A549 (cell line): ENCODE measurements around the gene GAB1. TPM values are rescaled to one million over a fixed set of nuclear protein-coding genes. Genes with fewer than 3 reads are reported as not detected.

ENCODE experiments used
- ATAC-seq, 2 experiments: fragments of 200-7000 bp in 1 of 2; fragments of >200 bp in 1 of 2; cut with Nextera tagmentation in 1 of 2; cut with Tn5 transposase in 1 of 2; 3 replicates each; pipeline versions ENCODE4 v1.8.0 to v1.9.1; 2018 to 2020; ENCODE audit warnings: mild to moderate bottlenecking in 1 of 2, moderate library complexity in 1 of 2
- CTCF ChIA-PET: fragments of 300-600 bp; sonication (Branson Sonifier 250); formaldehyde crosslinking; extraction: SDS; loops from one replicate; lab custom pipeline; 2021; ENCODE audit warnings: antibody characterized with exemption, inconsistent platforms; lab: Yijun Ruan, JAX
- POLR2A ChIA-PET: fragments of 350-600 bp; formaldehyde crosslinking; extraction: SDS; loops from one replicate; lab custom pipeline; 2021; ENCODE audit warnings: antibody characterized with exemption, inconsistent platforms; lab: Yijun Ruan, JAX
- DNase-seq, 2 experiments: peaks; one replicate each; pipeline versions ENCODE4 v3.0.0 to v3.0.0-alpha.2; 2011 to 2016; ENCODE audit warnings: low read depth in 1 of 2, low spot score in 1 of 2
- FAIRE-seq: peaks from 2 replicates; lab custom pipeline; 2011; peaks lifted over from hg19 to GRCh38; lab: Jason Lieb, UNC
- H3K27ac ChIP-seq, 2 experiments: fragments of >200 bp; sonication (Bioruptor Twin); formaldehyde crosslinking; 3 replicates each; pipeline ENCODE4 v1.5.1; 2016 to 2017
- H3K4me1 ChIP-seq: fragments of >200 bp; sonication (Bioruptor Twin); formaldehyde crosslinking; 3 replicates; pipeline ENCODE4 v1.6.1; 2016
- H3K4me2 ChIP-seq: fragments of >200 bp; sonication (Bioruptor Twin); formaldehyde crosslinking; 3 replicates; pipeline ENCODE4 v1.6.1; 2016
- H3K4me3 ChIP-seq: fragments of >200 bp; sonication (Bioruptor Twin); formaldehyde crosslinking; 3 replicates; pipeline ENCODE4 v1.5.1; 2016
- H3K9me3 ChIP-seq: fragments of >200 bp; sonication (Bioruptor Twin); formaldehyde crosslinking; 3 replicates; pipeline ENCODE4 v1.6.1; 2016
- BHLHE40 ChIP-seq: IDR thresholded peaks from 2 replicates; pipeline ENCODE4 v1.6.1; 2012; ENCODE audit warnings: low read depth, low read length, inconsistent platforms
- CBX2 ChIP-seq: fragments of 200-600 bp; sonication (generic); IDR thresholded peaks from 2 replicates; pipeline ENCODE4 v1.6.1; 2016; ENCODE audit warnings: low read depth, mild to moderate bottlenecking, borderline replicate concordance
- CHD2 ChIP-seq: fragments of 150-350 bp; IDR thresholded peaks from 2 replicates; pipeline ENCODE4 v1.6.1; 2014; ENCODE audit warnings: low read length; ENCODE audit not compliant: partially characterized antibody
- EHMT2 ChIP-seq: fragments of 200-600 bp; sonication (generic); IDR thresholded peaks from 2 replicates; pipeline ENCODE4 v1.6.1; 2016; ENCODE audit warnings: antibody characterized with exemption, low read depth, mild to moderate bottlenecking, moderate library complexity
- GATA3 ChIP-seq: IDR thresholded peaks from 2 replicates; pipeline ENCODE4 v1.6.1; 2012; ENCODE audit warnings: borderline replicate concordance
- HEYL ChIP-seq: fragments of 250-450 bp; sonication (Bioruptor Pico); IDR thresholded peaks from 2 replicates; pipeline ENCODE4 v1.8.0; 2021; ENCODE audit warnings: mild to moderate bottlenecking, moderate library complexity
- HOXB13 ChIP-seq: fragments of 250-450 bp; sonication (Bioruptor Pico); IDR thresholded peaks from 2 replicates; pipeline ENCODE4 v1.5.0; 2020; ENCODE audit warnings: low read depth, mild to moderate bottlenecking, moderate library complexity
- HOXB5 ChIP-seq: fragments of 250-450 bp; sonication (Bioruptor Pico); IDR thresholded peaks from 2 replicates; pipeline ENCODE4 v1.5.0; 2020; ENCODE audit warnings: mild to moderate bottlenecking, moderate library complexity
- KDM1A ChIP-seq: fragments of 200-600 bp; sonication (generic); IDR thresholded peaks from 2 replicates; pipeline ENCODE4 v1.6.1; 2016; ENCODE audit warnings: low read depth, mild to moderate bottlenecking
- KDM5A ChIP-seq: fragments of 200-600 bp; sonication (generic); IDR thresholded peaks from 2 replicates; pipeline ENCODE4 v1.6.1; 2016; ENCODE audit warnings: antibody characterized with exemption, mild to moderate bottlenecking
- MAFK ChIP-seq: fragments of 450-650 bp; IDR thresholded peaks from 2 replicates; pipeline ENCODE4 v1.6.1; 2014; ENCODE audit not compliant: partially characterized antibody
- NFE2L2 ChIP-seq: fragments of 150-350 bp; conservative IDR thresholded peaks from 2 replicates; pipeline ENCODE4 v1.6.1; 2014; ENCODE audit warnings: low read length
- NR3C1 ChIP-seq: fragments of >200 bp; sonication (Bioruptor Twin); formaldehyde crosslinking; IDR thresholded peaks from 3 replicates; pipeline ENCODE4 v1.6.1; 2017
- PHF8 ChIP-seq: fragments of 200-600 bp; sonication (generic); IDR thresholded peaks from 2 replicates; pipeline ENCODE4 v1.6.1; 2016; ENCODE audit warnings: low read depth, mild to moderate bottlenecking, antibody characterized with exemption, moderate library complexity, borderline replicate concordance
- POLR2A ChIP-seq: IDR thresholded peaks from 2 replicates; pipeline ENCODE4 v1.6.1; 2012; ENCODE audit warnings: mild to moderate bottlenecking, low read length
- POLR2AphosphoS2 ChIP-seq: conservative IDR thresholded peaks from 2 replicates; pipeline ENCODE4 v1.6.1; 2012; ENCODE audit warnings: low read length, improper control_type of control experiment, inconsistent platforms
- RARB ChIP-seq: fragments of 250-450 bp; sonication (Bioruptor Pico); IDR thresholded peaks from 2 replicates; pipeline ENCODE4 v1.8.0; 2021; ENCODE audit warnings: mild to moderate bottlenecking, moderate library complexity
- TFCP2L1 ChIP-seq: fragments of 250-450 bp; sonication (Bioruptor Pico); IDR thresholded peaks from 2 replicates; pipeline ENCODE4 v1.5.0; 2021; ENCODE audit warnings: mild to moderate bottlenecking
- TP53 ChIP-seq: fragments of 250-450 bp; sonication (Bioruptor Pico); IDR thresholded peaks from 2 replicates; pipeline ENCODE4 v1.5.0; 2021; ENCODE audit warnings: mild to moderate bottlenecking, moderate library complexity
- ZNF302 ChIP-seq: fragments of 250-450 bp; sonication (Bioruptor Pico); IDR thresholded peaks from 2 replicates; pipeline ENCODE4 v1.9.0; 2021; ENCODE audit warnings: inconsistent platforms, mild to moderate bottlenecking, moderate library complexity
- WGBS: methylation state at CpG from one replicate; pipeline ENCODE4 v1.1.6; 2017; ENCODE audit errors: missing lambda C conversion rate; 5-methylcytosine and 5-hydroxymethylcytosine counted together
- polyA plus RNA-seq, 4 experiments: library from polyadenylated mRNA; depleted of rRNA in 3 of 4; stranded (reverse); fragments of >200 nt; fragmentation: RNase III in 1 of 4; extraction: RNeasy Plus Mini Kit Qiagen cat#74134 plus additional on column Dnase treatment in 1 of 4; gene quantifications; 2 replicates in 3 of 4; 3 replicates in 1 of 4; pipeline ENCODE4 v1.2.3, GENCODE V29; 2011 to 2017
- TF ChIP-seq, protein P1 (sequence below): IDR thresholded peaks from 2 replicates; pipeline ENCODE4 v1.6.1; 2012
- TF ChIP-seq, protein P2 (sequence below): fragments of 250-450 bp; sonication (Bioruptor Pico); IDR thresholded peaks from 2 replicates; pipeline ENCODE4 v1.5.0; 2020; ENCODE audit warnings: low read depth, mild to moderate bottlenecking, moderate library complexity
- TF ChIP-seq, protein P3 (sequence below): IDR thresholded peaks from 2 replicates; pipeline ENCODE4 v1.6.1; 2012
- TF ChIP-seq, protein P4 (sequence below): fragments of 200-600 bp; sonication (generic); IDR thresholded peaks from 2 replicates; pipeline ENCODE4 v1.6.1; 2016; ENCODE audit warnings: antibody characterized with exemption, mild to moderate bottlenecking, moderate library complexity

Gene GAB1
- polyA plus RNA-seq, 2 of the 4 experiments (the other 2 are of a cell fraction), result 2.3 to 3.6 TPM

DNA sequence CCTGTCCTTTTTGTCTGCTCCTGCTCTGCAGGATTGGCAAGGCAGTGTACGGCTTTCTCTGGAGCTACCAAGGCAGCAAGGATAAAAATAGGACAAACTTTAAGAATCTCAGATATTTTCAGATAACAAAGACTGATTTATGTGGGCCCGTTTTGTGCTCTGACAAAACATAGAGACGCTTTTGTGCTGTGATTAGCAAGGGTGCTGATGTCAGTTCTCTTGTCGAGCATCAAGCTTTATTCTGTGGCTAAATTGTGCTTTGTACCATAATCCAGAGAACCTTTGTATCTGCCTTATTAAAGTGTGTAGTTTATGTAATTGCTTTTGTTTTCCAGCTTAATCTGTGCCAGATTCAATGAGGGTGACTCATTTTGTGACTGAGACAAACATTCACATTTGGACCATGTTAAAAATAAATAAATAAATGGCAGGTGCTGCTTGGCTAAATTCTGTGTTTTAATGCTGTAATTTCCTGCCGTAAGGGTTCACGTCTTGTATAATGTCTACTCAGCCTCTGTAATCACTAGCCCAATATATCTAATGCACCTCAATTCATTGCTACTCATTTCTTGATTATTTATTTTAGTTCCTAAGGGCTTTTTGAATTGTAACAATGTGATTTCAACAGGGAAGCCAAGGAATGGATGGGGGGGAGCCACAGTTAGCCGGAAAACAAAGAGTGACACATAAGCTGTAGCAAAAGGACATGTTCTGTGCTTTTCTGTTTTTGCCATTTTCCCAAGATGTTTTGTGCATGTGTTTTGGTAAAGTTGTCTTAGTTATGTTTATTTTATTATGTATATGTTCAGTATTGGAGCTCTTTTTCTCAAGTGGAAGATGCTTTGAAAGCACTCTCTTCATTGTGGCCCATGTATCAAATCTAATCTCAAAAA is 75.1 kb downstream of the GAB1 start:
- ATAC-seq (no peak), FAIRE-seq (no peak)

DNA sequence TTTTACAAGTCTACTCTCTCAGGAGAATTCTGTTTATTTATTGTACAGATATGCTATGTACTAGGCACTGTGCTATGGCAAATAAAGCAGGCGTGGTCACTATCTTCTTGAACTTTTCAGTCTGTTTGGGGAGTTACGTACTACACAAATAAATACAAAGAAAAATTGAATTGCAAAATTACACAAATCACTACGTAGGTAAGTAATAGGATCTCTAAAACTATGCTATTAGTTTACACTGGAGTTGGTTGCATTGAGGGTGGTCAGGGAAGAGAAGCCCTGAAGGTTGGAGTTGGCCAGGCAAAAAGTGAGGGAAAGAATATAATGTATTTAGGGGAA is 75.7 kb downstream of the GAB1 start:
- Histone ChIP-seq H3K27ac (no peak overlapping the region), H3K9me3 (no peaks in the 10 kb centered on the region), H3K4me2 (no peak overlapping the region), H3K4me1 (no peaks in the 10 kb centered on the region), H3K4me3 (no peak overlapping the region)
- no peak for DNase-seq
- 77% methylated on average over 3 of the region's 3 CpGs for WGBS
- no peak for ATAC-seq
- TF ChIP-seq, protein P1, sequence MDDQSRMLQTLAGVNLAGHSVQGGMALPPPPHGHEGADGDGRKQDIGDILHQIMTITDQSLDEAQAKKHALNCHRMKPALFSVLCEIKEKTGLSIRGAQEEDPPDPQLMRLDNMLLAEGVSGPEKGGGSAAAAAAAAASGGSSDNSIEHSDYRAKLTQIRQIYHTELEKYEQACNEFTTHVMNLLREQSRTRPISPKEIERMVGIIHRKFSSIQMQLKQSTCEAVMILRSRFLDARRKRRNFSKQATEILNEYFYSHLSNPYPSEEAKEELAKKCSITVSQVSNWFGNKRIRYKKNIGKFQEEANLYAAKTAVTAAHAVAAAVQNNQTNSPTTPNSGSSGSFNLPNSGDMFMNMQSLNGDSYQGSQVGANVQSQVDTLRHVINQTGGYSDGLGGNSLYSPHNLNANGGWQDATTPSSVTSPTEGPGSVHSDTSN, result no peak
- TF ChIP-seq HEYL (CRISPR knock-in tag), result no peak
- TF ChIP-seq GATA3, result no peak
- no peak for TF ChIP-seq POLR2AphosphoS2
- no peak for TF ChIP-seq NFE2L2
- no peak for TF ChIP-seq HOXB5
- TF ChIP-seq PHF8, result no peak
- no peak for TF ChIP-seq KDM5A
- TF ChIP-seq BHLHE40, result no peak
- no peak for FAIRE-seq
- ChIA-PET CTCF (no interaction called here), POLR2A (no interaction called here)

More for the DNA sequence above, 75.1 kb downstream of the GAB1 start:
- TF ChIP-seq ZNF302 (CRISPR knock-in tag), result no peak
- POLR2A ChIA-PET, result no interaction called here
- WGBS, result 77% methylated on average over 7 of the region's 7 CpGs
- no peak for DNase-seq
- Histone ChIP-seq H3K27ac (no peak overlapping the region), H3K9me3 (no peaks in the 10 kb centered on the region), H3K4me1 (no peaks in the 10 kb centered on the region), H3K4me3 (no peak overlapping the region), H3K4me2 (no peak overlapping the region)
- CTCF ChIA-PET, result no interaction called here

DNA sequence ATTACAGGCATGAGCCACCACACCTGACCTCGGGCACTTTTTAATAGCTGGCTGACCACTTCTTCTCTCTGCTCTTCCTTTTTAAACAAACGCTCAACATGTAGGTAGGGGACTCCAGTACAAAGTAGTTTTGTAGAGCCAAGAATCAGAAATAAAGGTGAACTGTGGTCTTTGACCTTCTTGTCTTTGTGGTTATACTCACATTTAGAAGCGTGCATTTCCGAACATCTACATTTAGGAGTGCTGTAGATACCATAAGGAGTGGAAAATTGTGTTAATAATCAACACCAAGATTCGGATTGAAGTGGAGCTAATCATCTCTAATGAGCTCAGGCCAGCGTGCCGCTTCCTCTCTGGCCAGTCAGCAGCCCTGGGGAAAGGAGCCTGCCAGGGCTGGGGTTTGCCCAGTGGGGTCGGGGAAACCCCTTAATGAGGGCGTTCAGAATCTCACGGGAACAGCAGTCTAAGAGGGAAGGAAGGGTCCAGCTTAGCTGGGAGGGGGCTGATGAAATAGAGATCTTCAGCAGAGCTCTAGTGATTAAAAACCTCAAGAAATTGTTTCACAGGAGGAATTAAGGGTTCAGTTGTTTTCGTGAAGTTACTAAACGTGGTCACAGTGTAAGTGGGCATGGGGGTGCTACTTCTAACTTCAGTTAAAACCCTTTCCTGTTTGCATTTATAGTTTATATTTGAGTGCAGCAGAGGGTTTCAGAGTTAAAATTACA is 81.2 kb downstream of the GAB1 start:
- ATAC-seq (no peak), FAIRE-seq (no peak), DNase-seq (no peak)
- Histone ChIP-seq H3K27ac (no peak overlapping the region), H3K4me3 (no peak overlapping the region), H3K4me2 (no peak overlapping the region), H3K9me3 (no peaks in the 10 kb centered on the region), H3K4me1 (no peaks in the 10 kb centered on the region)
- POLR2A ChIA-PET, result no interaction called here
- WGBS, result 78% methylated on average over 12 of the region's 12 CpGs
- CTCF ChIA-PET, result interaction anchor here (1.2 kb wide), 1 partner anchor 8 kb away, joined by 3 read pairs; no protein-coding TSS in a partner anchor
- TF ChIP-seq BHLHE40, result no peak
- TF ChIP-seq HEYL (CRISPR knock-in tag), result no peak
- no peak for TF ChIP-seq TP53 (CRISPR knock-in tag)
- no peak for TF ChIP-seq KDM5A
- TF ChIP-seq HOXB13 (CRISPR knock-in tag), result no peak
- TF ChIP-seq, protein P2, sequence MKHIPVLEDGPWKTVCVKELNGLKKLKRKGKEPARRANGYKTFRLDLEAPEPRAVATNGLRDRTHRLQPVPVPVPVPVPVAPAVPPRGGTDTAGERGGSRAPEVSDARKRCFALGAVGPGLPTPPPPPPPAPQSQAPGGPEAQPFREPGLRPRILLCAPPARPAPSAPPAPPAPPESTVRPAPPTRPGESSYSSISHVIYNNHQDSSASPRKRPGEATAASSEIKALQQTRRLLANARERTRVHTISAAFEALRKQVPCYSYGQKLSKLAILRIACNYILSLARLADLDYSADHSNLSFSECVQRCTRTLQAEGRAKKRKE (CRISPR knock-in tag), result no peak
- no peak for TF ChIP-seq CHD2
- no peak for TF ChIP-seq POLR2A
- TF ChIP-seq RARB (CRISPR knock-in tag), result no peak

DNA sequence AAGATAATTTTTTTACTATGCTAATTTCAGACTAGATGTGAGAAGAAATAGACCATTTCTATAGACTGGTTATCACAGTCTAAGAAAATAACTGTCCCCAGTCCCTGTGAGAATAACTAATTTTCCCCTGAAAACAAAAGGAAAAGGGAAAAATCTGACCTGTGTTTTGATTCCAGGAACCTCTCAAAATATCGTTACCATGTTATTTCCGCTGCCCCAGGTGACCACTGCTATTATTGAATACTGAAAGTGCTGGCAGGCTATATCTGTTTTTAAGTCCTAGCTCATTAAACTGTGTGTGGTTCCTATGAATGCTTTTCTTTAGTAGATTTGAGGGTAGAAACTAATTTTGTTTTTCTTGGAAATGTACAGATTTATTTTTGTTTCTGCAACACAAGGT is 83.6 kb downstream of the GAB1 start:
- Histone ChIP-seq H3K9me3 (no peaks in the 10 kb centered on the region), H3K27ac (no peak overlapping the region), H3K4me1 (no peaks in the 10 kb centered on the region), H3K4me2 (no peak overlapping the region), H3K4me3 (no peak overlapping the region)
- ATAC-seq (no peak), FAIRE-seq (no peak), DNase-seq (no peak)
- CTCF ChIA-PET, result interaction anchor here (0.8 kb wide), 1 partner anchor 10 kb away, joined by 3 read pairs; no protein-coding TSS in a partner anchor
- POLR2A ChIA-PET, result no interaction called here
- WGBS, result 96% methylated on average over 2 of the region's 2 CpGs
- TF ChIP-seq MAFK (no peak), NFE2L2 (no peak), EHMT2 (no peak), TP53 (CRISPR knock-in tag) (no peak), KDM1A (no peak), RARB (CRISPR knock-in tag) (no peak), GATA3 (no peak), TFCP2L1 (no peak), NR3C1 (no peak), CBX2 (no peak), HOXB13 (CRISPR knock-in tag) (no peak)
- TF ChIP-seq, protein P3, sequence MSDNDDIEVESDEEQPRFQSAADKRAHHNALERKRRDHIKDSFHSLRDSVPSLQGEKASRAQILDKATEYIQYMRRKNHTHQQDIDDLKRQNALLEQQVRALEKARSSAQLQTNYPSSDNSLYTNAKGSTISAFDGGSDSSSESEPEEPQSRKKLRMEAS, result no peak
- TF ChIP-seq, protein P4, sequence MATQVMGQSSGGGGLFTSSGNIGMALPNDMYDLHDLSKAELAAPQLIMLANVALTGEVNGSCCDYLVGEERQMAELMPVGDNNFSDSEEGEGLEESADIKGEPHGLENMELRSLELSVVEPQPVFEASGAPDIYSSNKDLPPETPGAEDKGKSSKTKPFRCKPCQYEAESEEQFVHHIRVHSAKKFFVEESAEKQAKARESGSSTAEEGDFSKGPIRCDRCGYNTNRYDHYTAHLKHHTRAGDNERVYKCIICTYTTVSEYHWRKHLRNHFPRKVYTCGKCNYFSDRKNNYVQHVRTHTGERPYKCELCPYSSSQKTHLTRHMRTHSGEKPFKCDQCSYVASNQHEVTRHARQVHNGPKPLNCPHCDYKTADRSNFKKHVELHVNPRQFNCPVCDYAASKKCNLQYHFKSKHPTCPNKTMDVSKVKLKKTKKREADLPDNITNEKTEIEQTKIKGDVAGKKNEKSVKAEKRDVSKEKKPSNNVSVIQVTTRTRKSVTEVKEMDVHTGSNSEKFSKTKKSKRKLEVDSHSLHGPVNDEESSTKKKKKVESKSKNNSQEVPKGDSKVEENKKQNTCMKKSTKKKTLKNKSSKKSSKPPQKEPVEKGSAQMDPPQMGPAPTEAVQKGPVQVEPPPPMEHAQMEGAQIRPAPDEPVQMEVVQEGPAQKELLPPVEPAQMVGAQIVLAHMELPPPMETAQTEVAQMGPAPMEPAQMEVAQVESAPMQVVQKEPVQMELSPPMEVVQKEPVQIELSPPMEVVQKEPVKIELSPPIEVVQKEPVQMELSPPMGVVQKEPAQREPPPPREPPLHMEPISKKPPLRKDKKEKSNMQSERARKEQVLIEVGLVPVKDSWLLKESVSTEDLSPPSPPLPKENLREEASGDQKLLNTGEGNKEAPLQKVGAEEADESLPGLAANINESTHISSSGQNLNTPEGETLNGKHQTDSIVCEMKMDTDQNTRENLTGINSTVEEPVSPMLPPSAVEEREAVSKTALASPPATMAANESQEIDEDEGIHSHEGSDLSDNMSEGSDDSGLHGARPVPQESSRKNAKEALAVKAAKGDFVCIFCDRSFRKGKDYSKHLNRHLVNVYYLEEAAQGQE, result no peak
